NCI-H345 treated with DMSO at 0.1 percent for 48 hours (cell line): ENCODE measurements around the gene ARF6.
"Not testable (repeated sequence)": the region's sequence is repeated elsewhere in the genome, so short reads cannot be mapped to it uniquely, and the experiment has no call there.

Experiments used
- DNase-seq: peaks from one replicate; lab custom pipeline; 2025; ENCODE audit not compliant: unreplicated experiment; lab: John Stamatoyannopoulos, UW

The ARF6 gene

GRCh38 chr14:49876563-49877127 lies 16.2 kb upstream of the ARF6 start:
- DNase-seq, result no peak

DNA sequence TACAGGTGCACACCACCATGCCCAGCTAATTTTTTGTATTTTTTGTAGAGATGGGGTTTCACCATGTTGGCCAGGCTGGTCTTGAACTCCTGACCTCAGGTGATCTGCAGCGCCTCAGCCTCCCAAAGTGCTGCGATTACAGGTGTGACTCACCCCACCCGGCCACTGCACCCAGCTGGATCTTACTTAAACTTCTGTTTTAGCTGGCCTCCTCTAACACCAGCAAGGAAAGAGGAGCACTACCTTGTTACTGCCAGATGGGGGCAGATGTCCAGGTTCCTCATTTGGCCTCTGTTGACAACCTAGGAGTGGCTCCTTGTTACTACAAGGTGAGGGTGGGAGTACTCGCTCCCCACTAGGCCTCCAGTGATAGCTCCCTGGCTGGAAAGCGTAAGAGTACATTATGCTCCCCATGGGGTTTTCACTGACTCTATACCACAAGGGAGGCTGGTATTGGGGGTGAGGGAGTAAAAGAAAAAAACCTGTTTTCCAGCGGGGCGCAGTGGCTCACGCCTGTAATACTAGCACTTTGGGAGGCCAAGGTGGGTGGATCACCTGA lies 13.2 kb upstream of the ARF6 start:
- DNase-seq, result peak; percentile 20

DNA sequence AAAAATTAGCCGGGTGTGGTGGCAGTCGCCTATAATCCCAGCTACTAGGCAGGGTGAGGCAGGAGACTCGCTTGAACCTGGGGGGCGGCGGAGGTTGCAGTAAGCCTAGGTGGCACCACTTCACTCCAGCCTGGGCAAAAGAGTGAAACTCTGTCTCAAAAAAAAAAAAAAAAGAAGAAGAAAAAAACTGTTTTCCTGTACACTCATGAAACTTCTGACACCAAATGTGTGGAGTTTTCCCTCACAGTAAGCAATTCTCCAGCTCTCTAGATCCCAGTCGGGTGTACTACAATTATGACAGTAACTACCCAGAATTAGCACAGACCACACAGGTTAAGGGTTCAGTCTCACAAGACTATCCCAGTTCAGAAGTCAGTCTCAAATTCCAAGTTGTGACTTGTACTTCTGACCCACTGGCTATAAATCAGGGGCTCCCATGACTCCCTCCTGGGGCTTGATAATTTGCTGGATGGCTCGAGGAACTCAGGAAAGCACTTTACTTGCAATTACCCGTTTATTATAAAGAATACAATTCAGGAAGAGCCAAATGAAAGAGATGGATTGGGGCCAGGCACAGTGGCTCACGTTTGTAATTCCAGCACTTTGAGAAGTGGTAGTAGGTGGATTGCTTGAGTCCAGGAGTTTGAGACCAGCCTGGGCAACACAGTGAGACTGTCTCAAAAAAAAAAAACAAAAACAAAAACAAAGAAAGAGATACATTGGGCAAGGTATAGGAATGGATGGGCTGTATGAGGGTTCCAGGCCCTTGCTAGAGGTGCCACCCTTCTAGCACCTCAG lies 12.4 kb upstream of the ARF6 start:
- DNase-seq, result no peak

- no peak for DNase-seq
Measured at GRCh38 chr14:49881350-49882001, 11.4 kb upstream of the ARF6 start.

DNA sequence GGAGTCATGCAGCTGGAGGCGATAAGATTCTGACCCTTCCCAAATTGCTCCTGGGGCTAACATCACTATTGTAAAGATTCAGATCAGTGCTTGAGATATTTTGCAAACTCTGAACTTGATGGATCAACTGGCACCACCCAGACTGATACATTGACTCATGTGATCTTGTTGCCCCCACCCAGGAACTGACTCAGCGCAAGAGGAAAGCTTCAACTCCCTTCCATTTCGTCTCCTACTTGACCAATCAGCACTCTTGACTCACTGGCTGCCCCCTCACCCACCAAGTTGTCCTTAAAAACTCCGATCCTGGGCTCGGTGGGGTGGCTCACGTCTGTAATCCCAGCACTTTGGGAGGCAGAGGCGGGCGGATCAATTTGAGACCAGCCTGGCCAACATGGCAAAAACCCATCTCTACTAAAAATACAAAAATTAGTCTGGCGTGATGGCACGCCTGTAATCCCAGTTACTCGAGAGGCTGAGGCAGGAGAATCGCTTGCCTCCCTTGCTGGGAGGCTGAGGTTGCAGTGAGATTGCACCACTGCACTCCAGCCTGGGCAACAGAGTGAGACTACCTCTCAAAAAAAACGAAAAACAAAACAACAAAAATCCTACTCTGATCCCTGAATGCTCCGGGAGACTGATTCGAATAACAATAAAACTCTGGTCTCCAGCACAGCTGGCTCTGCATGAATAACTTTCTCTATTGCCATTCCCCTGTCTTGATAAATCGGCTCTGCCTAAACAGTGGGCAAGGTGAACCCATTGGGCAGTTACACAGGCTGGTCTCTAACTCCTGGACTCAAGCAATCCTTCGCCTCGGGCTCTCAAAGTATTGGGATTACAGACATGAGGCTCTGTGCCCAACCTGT lies 9.8 kb upstream of the ARF6 start:
- DNase-seq, result no peak

DNA sequence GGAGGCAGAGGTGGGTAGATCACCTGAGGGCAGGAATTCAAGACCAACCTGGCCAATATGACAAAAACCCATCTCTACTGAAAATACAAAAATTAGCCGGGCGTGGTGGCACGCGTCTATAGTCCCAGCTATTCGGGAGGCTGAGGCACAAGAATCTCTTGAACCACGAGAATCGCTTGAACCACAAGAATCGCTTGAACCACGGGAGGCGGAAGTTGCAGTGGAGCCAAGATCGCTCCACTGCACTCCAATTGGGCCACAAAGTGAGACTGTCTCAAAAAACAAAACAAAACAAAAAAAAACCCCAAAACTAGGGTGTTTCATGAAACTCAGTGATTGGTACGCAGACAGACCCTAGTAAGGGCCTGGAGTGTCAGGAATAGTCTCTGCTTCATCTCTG lies 6.4 kb upstream of the ARF6 start:
- DNase-seq, result no peak

DNA sequence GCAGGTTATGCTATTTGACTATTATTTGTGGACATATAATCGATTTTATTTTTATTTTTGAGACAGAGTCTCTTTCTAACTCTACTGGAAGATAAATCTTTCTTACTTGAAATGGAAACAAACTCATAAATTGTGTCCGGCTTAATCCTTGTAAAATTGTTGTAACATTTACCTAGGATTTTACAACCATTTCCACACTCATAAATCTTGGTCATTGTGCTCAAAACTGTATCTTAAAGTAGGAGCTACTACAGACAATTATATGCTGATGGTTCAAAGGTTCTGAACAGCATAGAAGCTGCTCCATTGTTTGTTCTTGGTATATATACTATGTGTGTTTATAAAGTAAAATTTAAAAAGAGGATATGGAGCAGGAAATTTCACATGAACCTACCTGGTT lies 4.6 kb upstream of the ARF6 start:
- no peak for DNase-seq

DNA sequence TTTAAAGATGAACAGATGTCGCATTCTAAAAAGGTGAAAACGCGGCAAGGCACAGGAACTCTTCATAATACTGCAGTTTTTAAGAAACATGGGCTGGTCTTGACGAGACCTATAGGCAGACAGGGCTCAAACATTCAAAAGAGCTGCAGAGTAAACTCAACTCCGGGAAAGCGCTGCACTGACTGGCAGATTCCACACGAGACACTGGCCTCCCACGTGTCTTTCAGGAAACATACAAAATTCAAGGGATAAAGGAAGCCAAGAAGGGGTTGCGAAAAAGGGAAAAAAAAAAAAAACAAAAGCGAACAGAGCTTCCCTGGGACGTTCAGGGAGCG lies 614 bp upstream of the ARF6 start:
- peak; percentile 64 for DNase-seq

DNA sequence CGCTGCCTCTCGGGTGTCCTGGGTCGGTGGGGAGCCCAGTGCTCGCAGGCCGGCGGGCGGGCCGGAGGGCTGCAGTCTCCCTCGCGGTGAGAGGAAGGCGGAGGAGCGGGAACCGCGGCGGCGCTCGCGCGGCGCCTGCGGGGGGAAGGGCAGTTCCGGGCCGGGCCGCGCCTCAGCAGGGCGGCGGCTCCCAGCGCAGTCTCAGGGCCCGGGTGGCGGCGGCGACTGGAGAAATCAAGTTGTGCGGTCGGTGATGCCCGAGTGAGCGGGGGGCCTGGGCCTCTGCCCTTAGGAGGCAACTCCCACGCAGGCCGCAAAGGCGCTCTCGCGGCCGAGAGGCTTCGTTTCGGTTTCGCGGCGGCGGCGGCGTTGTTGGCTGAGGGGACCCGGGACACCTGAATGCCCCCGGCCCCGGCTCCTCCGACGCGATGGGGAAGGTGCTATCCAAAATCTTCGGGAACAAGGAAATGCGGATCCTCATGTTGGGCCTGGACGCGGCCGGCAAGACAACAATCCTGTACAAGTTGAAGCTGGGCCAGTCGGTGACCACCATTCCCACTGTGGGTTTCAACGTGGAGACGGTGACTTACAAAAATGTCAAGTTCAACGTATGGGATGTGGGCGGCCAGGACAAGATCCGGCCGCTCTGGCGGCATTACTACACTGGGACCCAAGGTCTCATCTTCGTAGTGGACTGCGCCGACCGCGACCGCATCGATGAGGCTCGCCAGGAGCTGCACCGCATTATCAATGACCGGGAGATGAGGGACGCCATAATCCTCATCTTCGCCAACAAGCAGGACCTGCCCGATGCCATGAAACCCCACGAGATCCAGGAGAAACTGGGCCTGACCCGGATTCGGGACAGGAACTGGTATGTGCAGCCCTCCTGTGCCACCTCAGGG lies 679 bp downstream of the ARF6 start:
- DNase-seq, result no peak

GRCh38 chr14:49894214-49895107 lies 1.6 kb downstream of the ARF6 start:
- DNase-seq, result not testable (repeated sequence)

GRCh38 chr14:49895480-49895879 lies 2.6 kb downstream of the ARF6 start:
- DNase-seq, result no peak

- DNase-seq, result not testable (repeated sequence)
Measured at GRCh38 chr14:49896272-49896671, 3.4 kb downstream of the ARF6 start.

- DNase-seq, result no peak
Measured at GRCh38 chr14:49896966-49897365, 4.1 kb downstream of the ARF6 start.

GRCh38 chr14:49897414-49897813 lies 4.5 kb downstream of the ARF6 start:
- DNase-seq, result no peak

- no peak for DNase-seq
Measured at GRCh38 chr14:49897965-49898364, 5.1 kb downstream of the ARF6 start.

DNA sequence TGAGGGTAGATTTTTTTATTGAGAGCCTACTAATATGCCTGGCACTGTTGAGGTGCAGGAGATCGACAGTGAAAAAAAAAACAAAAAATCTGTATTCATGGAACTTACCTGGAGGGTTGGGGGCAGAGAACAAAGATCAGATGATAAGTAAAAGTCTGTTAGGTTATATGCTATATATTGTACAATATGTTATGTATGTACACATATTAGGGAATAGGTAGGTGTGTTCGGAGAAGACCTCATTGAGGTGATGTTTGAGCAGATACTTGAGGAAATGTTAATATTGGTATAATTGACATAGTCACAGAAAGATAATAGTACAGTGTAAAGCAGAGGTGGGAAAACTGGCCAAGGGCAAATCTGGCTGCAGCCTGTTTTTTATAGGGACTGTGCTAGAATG lies 5.6 kb downstream of the ARF6 start:
- DNase-seq, result no peak

GRCh38 chr14:49900973-49901372 lies 8.1 kb downstream of the ARF6 start:
- DNase-seq, result no peak

DNA sequence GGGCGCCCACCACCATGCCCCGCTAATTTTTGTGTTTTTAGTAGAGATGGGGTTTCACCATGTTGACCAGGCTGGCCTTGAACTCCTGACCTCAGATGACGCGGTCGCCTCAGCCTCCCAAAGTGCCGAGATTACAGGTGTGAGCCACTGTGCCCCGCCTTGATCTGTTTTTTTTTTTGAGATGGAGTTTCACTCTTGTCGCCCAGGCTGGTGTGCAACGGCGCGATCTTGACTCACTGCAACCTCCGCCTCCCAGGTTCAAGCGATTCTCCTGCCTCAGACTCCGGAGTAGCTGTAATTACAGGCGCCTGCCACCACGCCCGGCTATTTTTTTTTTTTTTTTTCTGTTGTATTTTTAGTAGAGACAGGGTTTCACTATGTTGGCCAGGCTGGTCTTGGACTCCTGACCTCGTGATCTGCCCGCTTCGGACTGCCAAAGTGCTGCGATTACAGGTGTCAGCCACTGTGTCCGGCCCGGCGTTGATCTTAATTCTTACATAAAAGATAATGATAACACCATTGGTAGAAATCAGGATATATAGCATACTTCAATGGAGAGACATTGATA lies 9.9 kb downstream of the ARF6 start:
- not testable (repeated sequence) for DNase-seq

DNA sequence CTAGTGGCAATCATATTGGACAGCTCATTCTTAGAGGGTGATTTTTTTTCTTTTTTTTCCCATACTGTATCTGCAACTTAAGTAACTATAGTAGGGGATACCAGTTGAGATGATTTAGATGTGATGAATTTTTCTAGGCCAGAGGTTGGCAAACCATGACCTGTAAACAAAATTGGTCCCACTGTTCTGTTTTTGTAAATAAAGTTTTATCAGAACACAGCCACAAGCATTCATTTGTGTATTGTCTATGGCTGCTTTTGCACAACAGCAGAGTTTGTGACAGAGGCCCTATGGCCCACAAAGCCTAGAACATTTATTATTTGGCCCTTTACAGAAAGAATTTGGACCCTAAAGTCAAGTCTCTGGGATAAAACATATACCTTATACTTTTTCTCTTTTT lies 11.4 kb downstream of the ARF6 start:
- DNase-seq, result no peak
